K562 (cell line): Measurements from ENCODE around the gene PIK3C2B. TPM values are rescaled to one million over a fixed set of nuclear protein-coding genes. Genes with fewer than 3 reads are reported as not detected.

Experiments used
- ARID1B ChIP-seq: fragments of 450-650 bp; IDR thresholded peaks from 2 replicates; pipeline ENCODE4 v1.6.1; 2016; ENCODE audit warnings: antibody characterized with exemption, mild to moderate bottlenecking, inconsistent platforms
- CBX8 ChIP-seq: fragments of 200-600 bp; sonication (generic); IDR thresholded peaks from 2 replicates; pipeline ENCODE4 v1.6.1; 2012; ENCODE audit warnings: borderline replicate concordance, mixed run types, low read depth, mild to moderate bottlenecking, moderate library complexity, mixed read lengths, low read length, control low read depth, inconsistent platforms; ENCODE audit not compliant: poor library complexity, severe bottlenecking; ENCODE audit errors: extremely low read depth
- CUX1 ChIP-seq: fragments of 200-800 bp; sonication (Bioruptor generic); IDR thresholded peaks from 2 replicates; pipeline ENCODE4 v1.6.1; 2016; ENCODE audit warnings: missing genetic modification characterization, missing compliant biosample characterization
- E2F4 ChIP-seq: sonication (generic); formaldehyde crosslinking; IDR thresholded peaks from 2 replicates; pipeline ENCODE4 v1.8.0; 2022; ENCODE audit warnings: mild to moderate bottlenecking, low read depth, missing genetic modification reagents
- GTF2B ChIP-seq: IDR thresholded peaks from 2 replicates; pipeline ENCODE4 v1.6.1; 2011; ENCODE audit not compliant: insufficient read length; ENCODE audit errors: extremely low read depth
- LCOR ChIP-seq: sonication (generic); formaldehyde crosslinking; IDR thresholded peaks from 2 replicates; pipeline ENCODE4 v1.8.0; 2022; ENCODE audit warnings: mild to moderate bottlenecking, missing genetic modification reagents
- MBD1 ChIP-seq: fragments of 250-450 bp; sonication (Bioruptor Pico); IDR thresholded peaks from 2 replicates; pipeline ENCODE4 v1.8.0; 2022; ENCODE audit warnings: inconsistent platforms
- NFE2 ChIP-seq: IDR thresholded peaks from 2 replicates; pipeline ENCODE4 v1.6.1; 2014; ENCODE audit warnings: antibody characterized with exemption, low read depth
- SNAPC5 ChIP-seq: fragments of 250-450 bp; sonication (Bioruptor Pico); IDR thresholded peaks from 2 replicates; pipeline ENCODE4 v1.8.0; 2021; ENCODE audit warnings: moderate library complexity, mild to moderate bottlenecking, inconsistent platforms
- ZBTB34 ChIP-seq: fragments of 250-450 bp; sonication (Bioruptor Pico); IDR thresholded peaks from 2 replicates; pipeline ENCODE4 v1.8.0; 2021; ENCODE audit warnings: mild to moderate bottlenecking, moderate library complexity
- ZNF395 ChIP-seq: fragments of 200-800 bp; sonication (Bioruptor generic); IDR thresholded peaks from 2 replicates; pipeline ENCODE4 v1.6.1; 2017; ENCODE audit warnings: missing genetic modification characterization, missing compliant biosample characterization
- polyA plus RNA-seq, 8 experiments: library from polyadenylated mRNA; depleted of rRNA in 4 of 8; stranded (reverse) in 5 of 8; unstranded in 3 of 8; fragments of >200 nt; fragmentation: Nextera tagmentation in 2 of 8; fragmentation: Illumina TruSeq in 1 of 8; extraction: Ambion mirVana in 2 of 8; extraction: Trizol in 1 of 8; gene quantifications; 2 replicates each; pipeline versions ENCODE4 v1.2.1 to v1.2.3, GENCODE V29; 2011 to 2014; ENCODE audit warnings: inconsistent platforms in 1 of 8, missing spikeins in 1 of 8
- total RNA-seq, 7 experiments: library from RNA; depleted of rRNA in 6 of 7; stranded (reverse); fragments of >200 nt in 6 of 7; fragmentation: Illumina TruSeq in 2 of 7; extraction: Trizol in 2 of 7; gene quantifications; 2 replicates each; pipeline versions ENCODE4 v1.2.1 to v1.2.3, GENCODE V29; 2011 to 2021; ENCODE audit warnings: low replicate concordance in 1 of 7

PIK3C2B gene
- total and polyA plus RNA-seq, 9 of the 15 experiments (the other 6 are each of a cell fraction or from before 2014, with no cell fraction given) = 0.10 to 2.9 (median 0.72) TPM

GRCh38 chr1:204507317-204508105, 12.9 kb upstream of the PIK3C2B start (continued):
- no peak for TF ChIP-seq E2F4 (CRISPR knock-in tag)
- TF ChIP-seq ARID1B = no peak
- TF ChIP-seq NFE2 = no peak
- TF ChIP-seq ZBTB34 = no peak
- TF ChIP-seq CUX1 = no peak; the same call in 1 of the 2 replicates
- TF ChIP-seq LCOR (CRISPR knock-in tag) = peak; percentile 66; the same call in 1 of the 2 replicates
- TF ChIP-seq CBX8 = no peak
- TF ChIP-seq MBD1 = no peak
- no peak for TF ChIP-seq SNAPC5 (CRISPR knock-in tag)
- TF ChIP-seq ZNF395 (CRISPR knock-in tag) = no peak; the same call in none of the 2 replicates
- TF ChIP-seq GTF2B = no peak
